GM13977 (cell line): ENCODE results near the gene PPP2R3A.

Source experiments
- DNase-seq: peaks from one replicate; pipeline ENCODE4 v3.0.0; 2012; ENCODE audit warnings: low spot score
- in situ Hi-C: fragments of 300-500 bp; cut with MboI; formaldehyde crosslinking; loops from one replicate; pipeline ENCODE4 v1.12.0; 2022; ENCODE audit warnings: low sequenced_read_pairs, low pct_unique_long_range_greater_than_20kb, mixed read lengths, inconsistent platforms; ENCODE audit not compliant: unreplicated experiment
- TF ChIP-seq, protein P1 (sequence below): IDR thresholded peaks from 2 replicates; pipeline ENCODE4 v1.5.1; 2012; ENCODE audit warnings: mild to moderate bottlenecking, control low read depth; ENCODE audit not compliant: insufficient read depth; ENCODE audit errors: extremely low read depth, missing control alignments

Gene PPP2R3A

DNA sequence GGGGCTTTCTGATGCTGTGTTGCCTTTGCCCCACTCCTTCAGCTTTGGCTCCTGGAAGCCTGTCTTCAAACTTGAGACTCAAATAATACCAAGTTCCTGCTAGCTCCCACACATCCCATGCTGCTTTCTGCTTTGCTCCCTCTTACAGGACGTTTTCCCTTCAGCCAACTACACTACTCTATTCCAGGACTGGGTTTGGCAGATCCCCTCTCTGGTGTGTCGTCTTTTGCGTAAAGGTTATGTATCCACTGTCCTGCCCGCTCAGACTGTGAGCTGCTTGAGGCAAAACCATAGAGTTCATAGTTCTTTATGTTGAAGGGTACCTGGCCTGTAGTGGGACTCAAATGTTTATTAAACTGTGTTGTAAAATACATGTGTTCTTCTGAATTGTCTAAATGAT is 25.4 kb downstream of the PPP2R3A start:
- no peak for DNase-seq
- TF ChIP-seq, protein P1, sequence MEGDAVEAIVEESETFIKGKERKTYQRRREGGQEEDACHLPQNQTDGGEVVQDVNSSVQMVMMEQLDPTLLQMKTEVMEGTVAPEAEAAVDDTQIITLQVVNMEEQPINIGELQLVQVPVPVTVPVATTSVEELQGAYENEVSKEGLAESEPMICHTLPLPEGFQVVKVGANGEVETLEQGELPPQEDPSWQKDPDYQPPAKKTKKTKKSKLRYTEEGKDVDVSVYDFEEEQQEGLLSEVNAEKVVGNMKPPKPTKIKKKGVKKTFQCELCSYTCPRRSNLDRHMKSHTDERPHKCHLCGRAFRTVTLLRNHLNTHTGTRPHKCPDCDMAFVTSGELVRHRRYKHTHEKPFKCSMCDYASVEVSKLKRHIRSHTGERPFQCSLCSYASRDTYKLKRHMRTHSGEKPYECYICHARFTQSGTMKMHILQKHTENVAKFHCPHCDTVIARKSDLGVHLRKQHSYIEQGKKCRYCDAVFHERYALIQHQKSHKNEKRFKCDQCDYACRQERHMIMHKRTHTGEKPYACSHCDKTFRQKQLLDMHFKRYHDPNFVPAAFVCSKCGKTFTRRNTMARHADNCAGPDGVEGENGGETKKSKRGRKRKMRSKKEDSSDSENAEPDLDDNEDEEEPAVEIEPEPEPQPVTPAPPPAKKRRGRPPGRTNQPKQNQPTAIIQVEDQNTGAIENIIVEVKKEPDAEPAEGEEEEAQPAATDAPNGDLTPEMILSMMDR = no peak
- in situ Hi-C loops = no loop called here

- in situ Hi-C loops = no loop called here
- no peak for DNase-seq
- TF ChIP-seq, protein P1 = no peak
Observed at GRCh38 chr3:135991621-135992020, 26.1 kb downstream of the PPP2R3A start.

GRCh38 chr3:135992072-135992471 is 26.5 kb downstream of the PPP2R3A start:
- in situ Hi-C loops = no loop called here
- TF ChIP-seq, protein P1 = no peak
- DNase-seq = no peak

- in situ Hi-C loops = no loop called here
- no peak for DNase-seq
- TF ChIP-seq, protein P1 = no peak
Observed at GRCh38 chr3:135994708-135995337, 29.3 kb downstream of the PPP2R3A start.

GRCh38 chr3:135995766-135996165 is 30.2 kb downstream of the PPP2R3A start:
- no peak for DNase-seq
- in situ Hi-C loops = no loop called here
- TF ChIP-seq, protein P1 = no peak

- in situ Hi-C loops = no loop called here
- no peak for DNase-seq
- TF ChIP-seq, protein P1 = no peak
Observed at GRCh38 chr3:135997554-135998320, 32.2 kb downstream of the PPP2R3A start.
